Nephron (organoid): ENCODE data around the gene PLXND1.

ENCODE experiments used
- H3K27ac Mint-ChIP-seq, 3 experiments: 2 replicates each; pipeline ENCODE4 v1.8.0; 2020; ENCODE audit warnings: mixed read lengths in 3 of 3, mild to moderate bottlenecking in 2 of 3, moderate library complexity in 1 of 3
- H3K27me3 Mint-ChIP-seq: 2 replicates; pipeline ENCODE4 v1.8.0; 2021; ENCODE audit warnings: low read depth, mild to moderate bottlenecking, moderate library complexity, mixed read lengths
- H3K36me3 Mint-ChIP-seq: 2 replicates; pipeline ENCODE4 v1.8.0; 2020; ENCODE audit warnings: low read depth, mixed read lengths
- H3K4me1 Mint-ChIP-seq: 2 replicates; pipeline ENCODE4 v1.8.0; 2020; ENCODE audit warnings: mixed read lengths
- H3K4me3 Mint-ChIP-seq, 3 experiments: 2 replicates each; pipeline ENCODE4 v1.8.0; 2020; ENCODE audit warnings: mild to moderate bottlenecking in 3 of 3, mixed read lengths in 3 of 3, moderate library complexity in 2 of 3
- H3K9me3 Mint-ChIP-seq: 2 replicates; pipeline ENCODE4 v1.8.0; 2020; ENCODE audit warnings: mixed read lengths
- CTCF ChIP-seq, 3 experiments: fragments of 200-600 bp; sonication (generic); IDR thresholded peaks; one replicate each; pipeline ENCODE4 v1.5.0; 2021; ENCODE audit warnings: antibody characterized with exemption in 3 of 3; ENCODE audit not compliant: unreplicated experiment in 3 of 3

The PLXND1 gene

GRCh38 chr3:129567176-129567705 is 39.2 kb downstream of the PLXND1 start:
- TF ChIP-seq CTCF (IDR thresholded peaks at IDR 0.05; ENCODE audit: unreplicated experiment in 3 of 3): no peak
- H3K27me3 Mint-ChIP-seq: no peaks in the 10 kb centered on the region
- peaks cover 8% of the 10 kb centered on the region for H3K36me3 Mint-ChIP-seq
- H3K9me3 Mint-ChIP-seq: no peaks in the 10 kb centered on the region
- peaks cover 31% of the 10 kb centered on the region for H3K4me1 Mint-ChIP-seq
- peak overlapping the region in 2 of 3 experiments; percentile 13 to 33 for H3K27ac Mint-ChIP-seq
- H3K4me3 Mint-ChIP-seq: no peak overlapping the region

DNA sequence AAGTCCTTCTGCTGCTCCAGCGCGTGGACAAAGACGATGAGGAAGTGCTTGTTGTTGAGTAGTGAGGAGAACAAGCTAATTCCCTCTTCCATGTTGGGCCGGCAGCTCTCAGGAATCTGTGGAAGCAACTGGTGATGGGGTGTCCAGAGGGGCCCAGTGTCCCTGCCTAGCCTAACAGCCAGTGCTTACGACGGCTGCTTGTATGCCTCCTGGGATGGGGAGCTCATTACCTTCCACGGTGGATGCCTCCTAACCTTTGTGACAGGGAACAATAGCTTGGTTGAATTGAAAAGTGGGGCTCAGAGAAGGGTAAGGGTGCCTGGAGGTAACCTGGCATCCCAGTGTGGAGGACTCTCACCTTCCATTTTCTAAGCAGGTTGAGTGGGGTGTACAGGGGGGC is 40.6 kb downstream of the PLXND1 start:
- Mint-ChIP-seq H3K36me3 (peaks cover 8% of the 10 kb centered on the region), H3K27ac (no peak overlapping the region), H3K4me3 (no peak overlapping the region), H3K9me3 (no peaks in the 10 kb centered on the region), H3K4me1 (peaks cover 33% of the 10 kb centered on the region), H3K27me3 (no peaks in the 10 kb centered on the region)
- TF ChIP-seq CTCF (IDR thresholded peaks at IDR 0.05; ENCODE audit: unreplicated experiment in 3 of 3): no peak

GRCh38 chr3:129564981-129565644 is 41.4 kb downstream of the PLXND1 start:
- TF ChIP-seq CTCF (IDR thresholded peaks at IDR 0.05; ENCODE audit: unreplicated experiment in 3 of 3): no peak
- no peak overlapping the region for H3K4me3 Mint-ChIP-seq
- H3K9me3 Mint-ChIP-seq: no peaks in the 10 kb centered on the region
- H3K27ac Mint-ChIP-seq: peak overlapping the region in 2 of 3 experiments; percentile 65 to 72
- H3K36me3 Mint-ChIP-seq: peaks cover 11% of the 10 kb centered on the region
- H3K27me3 Mint-ChIP-seq: no peaks in the 10 kb centered on the region
- H3K4me1 Mint-ChIP-seq: peaks cover 39% of the 10 kb centered on the region

DNA sequence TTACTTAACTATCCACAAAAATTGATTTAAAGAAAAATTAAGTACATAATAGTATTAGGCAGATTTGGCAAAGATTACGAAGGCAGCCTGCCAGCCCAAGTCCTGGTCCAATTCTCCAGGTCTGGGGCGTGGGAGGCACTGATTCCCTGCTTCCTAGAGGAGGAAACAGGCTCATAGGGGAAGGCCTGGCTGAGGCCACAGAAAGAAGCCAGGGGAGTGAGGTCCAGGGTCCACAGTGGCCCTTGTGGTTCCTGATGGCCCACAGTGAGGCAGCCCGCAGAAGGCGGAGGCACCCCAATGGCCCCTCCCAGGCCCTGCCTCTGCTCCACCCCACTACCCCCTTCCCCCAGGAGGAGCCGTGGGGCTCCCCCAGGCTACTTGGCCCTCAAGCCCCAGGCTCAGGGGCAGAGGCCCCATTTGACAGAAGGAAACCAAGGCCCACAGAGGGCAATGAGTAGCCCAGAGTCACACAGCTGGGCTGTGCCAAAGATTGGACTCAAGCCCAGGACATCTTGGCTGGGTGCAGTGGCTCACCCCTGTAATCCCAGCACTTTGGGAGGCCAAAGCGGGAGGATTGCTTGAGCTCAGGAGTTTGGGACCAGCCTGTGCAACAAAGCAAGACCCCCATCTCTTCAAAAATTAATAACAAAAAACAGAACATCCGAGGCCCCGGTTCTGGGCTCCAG is 42.5 kb downstream of the PLXND1 start:
- Mint-ChIP-seq H3K27ac (peak overlapping the region in 2 of 3 experiments; percentile 79 to 84), H3K9me3 (no peaks in the 10 kb centered on the region), H3K36me3 (peaks cover 7% of the 10 kb centered on the region), H3K4me3 (no peak overlapping the region), H3K27me3 (no peaks in the 10 kb centered on the region), H3K4me1 (peaks cover 37% of the 10 kb centered on the region)
- TF ChIP-seq CTCF (IDR thresholded peaks at IDR 0.05; ENCODE audit: unreplicated experiment in 3 of 3): no peak

GRCh38 chr3:129563332-129563731 is 43.1 kb downstream of the PLXND1 start:
- TF ChIP-seq CTCF (IDR thresholded peaks at IDR 0.05; ENCODE audit: unreplicated experiment in 3 of 3): no peak
- Mint-ChIP-seq H3K9me3 (no peaks in the 10 kb centered on the region), H3K4me3 (no peak overlapping the region), H3K27me3 (no peaks in the 10 kb centered on the region), H3K4me1 (peaks cover 37% of the 10 kb centered on the region), H3K27ac (peak overlapping the region in 2 of 3 experiments; percentile 79 to 84), H3K36me3 (peaks cover 7% of the 10 kb centered on the region)
